Subcutaneous adipose tissue (tissue), 4 donors: ENCODE data around the gene TP73. TPM values are rescaled to one million over a fixed set of nuclear protein-coding genes. Genes with fewer than 3 reads are reported as not detected.

Experiments
- CTCF ChIP-seq: fragments of 450-650 bp; IDR thresholded peaks from one replicate; pipeline ENCODE4 v1.5.1; 2016; ENCODE audit warnings: low read depth, mild to moderate bottlenecking, control low read depth, antibody characterized with exemption, moderate library complexity
- total RNA-seq, 4 donors: library from RNA; depleted of rRNA; stranded (reverse); fragments of >200 nt; gene quantifications; one replicate each; pipeline ENCODE4 v1.1.0, GENCODE V29; 2016

The TP73 gene
- total RNA-seq, 4 donors from 2014 or later = 0.17 TPM; not detected in 3

- no peak for TF ChIP-seq CTCF
These were observed 86.6 kb downstream of the TP73 start for GRCh38 chr1:3738943-3739342.

GRCh38 chr1:3740042-3740441 is 87.7 kb downstream of the TP73 start:
- TF ChIP-seq CTCF = no peak

GRCh38 chr1:3740752-3741151 is 88.4 kb downstream of the TP73 start:
- no peak for TF ChIP-seq CTCF

GRCh38 chr1:3741566-3742438 is 89.5 kb downstream of the TP73 start:
- no peak for TF ChIP-seq CTCF

GRCh38 chr1:3742439-3743298 is 90.4 kb downstream of the TP73 start:
- no peak for TF ChIP-seq CTCF

GRCh38 chr1:3743421-3743820 is 91.1 kb downstream of the TP73 start:
- TF ChIP-seq CTCF = no peak

- TF ChIP-seq CTCF = no peak
These were observed 91.5 kb downstream of the TP73 start for GRCh38 chr1:3743826-3744225.
